GM20000 (cell line): Measurements from ENCODE around the gene CD3G.
"Not testable (repeated sequence)": the region's sequence is repeated elsewhere in the genome, so short reads cannot be mapped to it uniquely, and the experiment has no call there.

ENCODE experiments used
- DNase-seq: peaks from one replicate; pipeline ENCODE4 v3.0.0; 2012; ENCODE audit warnings: low spot score
- CTCF ChIP-seq: IDR thresholded peaks from 2 replicates; pipeline ENCODE4 v1.5.1; 2012; ENCODE audit warnings: mild to moderate bottlenecking, control low read depth; ENCODE audit errors: extremely low read depth, missing control alignments

CD3G gene

GRCh38 chr11:118401880-118402590 is 57.9 kb downstream of the CD3G start:
- no peak for DNase-seq
- TF ChIP-seq CTCF, result no peak

- DNase-seq, result not testable (repeated sequence)
These were observed 58.5 kb downstream of the CD3G start for GRCh38 chr11:118402594-118402993.
